ENCODE data around the gene DGKI. TPM values are rescaled to one million over a fixed set of nuclear protein-coding genes. Genes with fewer than 3 reads are reported as not detected.

Gene DGKI
- total RNA-seq, 2 donors from 2014 or later, result 4.4 to 5.9 TPM

DNA sequence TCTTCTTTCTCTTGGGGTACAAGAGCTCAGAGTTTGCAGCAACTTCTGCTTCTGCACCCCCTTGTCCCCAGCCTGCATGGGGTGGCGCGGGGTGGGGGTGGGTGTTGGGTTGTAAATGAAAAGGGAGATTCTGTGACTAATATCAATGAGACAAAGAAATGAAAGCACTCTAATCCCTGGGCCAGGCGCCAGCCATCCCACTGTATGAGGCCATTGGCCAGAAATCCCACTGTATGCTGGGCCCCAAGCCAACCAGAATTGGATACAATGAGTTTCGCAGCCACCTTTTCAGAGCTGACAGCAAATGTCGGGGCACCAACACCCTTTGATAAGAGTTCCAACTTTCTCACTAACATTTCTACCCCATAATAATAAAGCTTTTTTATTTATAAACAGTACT lies 492.4 kb downstream of the DGKI start:
- TF ChIP-seq, protein P1, sequence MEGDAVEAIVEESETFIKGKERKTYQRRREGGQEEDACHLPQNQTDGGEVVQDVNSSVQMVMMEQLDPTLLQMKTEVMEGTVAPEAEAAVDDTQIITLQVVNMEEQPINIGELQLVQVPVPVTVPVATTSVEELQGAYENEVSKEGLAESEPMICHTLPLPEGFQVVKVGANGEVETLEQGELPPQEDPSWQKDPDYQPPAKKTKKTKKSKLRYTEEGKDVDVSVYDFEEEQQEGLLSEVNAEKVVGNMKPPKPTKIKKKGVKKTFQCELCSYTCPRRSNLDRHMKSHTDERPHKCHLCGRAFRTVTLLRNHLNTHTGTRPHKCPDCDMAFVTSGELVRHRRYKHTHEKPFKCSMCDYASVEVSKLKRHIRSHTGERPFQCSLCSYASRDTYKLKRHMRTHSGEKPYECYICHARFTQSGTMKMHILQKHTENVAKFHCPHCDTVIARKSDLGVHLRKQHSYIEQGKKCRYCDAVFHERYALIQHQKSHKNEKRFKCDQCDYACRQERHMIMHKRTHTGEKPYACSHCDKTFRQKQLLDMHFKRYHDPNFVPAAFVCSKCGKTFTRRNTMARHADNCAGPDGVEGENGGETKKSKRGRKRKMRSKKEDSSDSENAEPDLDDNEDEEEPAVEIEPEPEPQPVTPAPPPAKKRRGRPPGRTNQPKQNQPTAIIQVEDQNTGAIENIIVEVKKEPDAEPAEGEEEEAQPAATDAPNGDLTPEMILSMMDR (IDR thresholded peaks at IDR 0.05), result no peak
- Histone ChIP-seq H3K27me3 (no peaks in the 10 kb centered on the region), H3K4me3 (no peak overlapping the region), H3K4me1 (no peaks in the 10 kb centered on the region), H3K36me3 (no peaks in the 10 kb centered on the region), H3K27ac (no peak overlapping the region), H3K9me3 (peaks cover 0 to 2% of the 10 kb centered on the region in 2 donors)
- no peak for DNase-seq (ENCODE audit: low spot score)

DNA sequence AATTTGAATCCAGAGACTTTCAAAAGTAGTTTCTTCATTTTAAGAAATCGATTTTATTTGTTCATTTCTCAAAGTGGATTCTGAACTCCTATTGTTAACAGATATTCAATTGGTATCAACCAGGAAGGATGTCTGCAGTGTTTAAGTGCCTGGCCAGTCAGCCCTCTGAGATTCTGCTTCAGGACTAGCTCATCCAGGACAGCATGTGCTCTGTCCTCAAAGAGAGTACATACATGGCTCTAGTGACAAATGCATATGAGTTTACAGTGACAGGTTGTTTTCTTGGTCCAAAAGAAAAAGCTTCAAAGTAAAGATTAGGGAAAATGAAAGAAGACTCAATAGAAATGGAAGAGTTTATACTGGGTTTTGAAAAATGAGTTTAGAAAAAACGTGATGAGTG lies 494.8 kb downstream of the DGKI start:
- Histone ChIP-seq H3K36me3 (no peaks in the 10 kb centered on the region), H3K4me3 (no peak overlapping the region), H3K27ac (no peak overlapping the region), H3K4me1 (no peaks in the 10 kb centered on the region), H3K9me3 (no peaks in the 10 kb centered on the region), H3K27me3 (no peaks in the 10 kb centered on the region)
- DNase-seq (ENCODE audit: low spot score), result no peak
- TF ChIP-seq, protein P1 (IDR thresholded peaks at IDR 0.05), result no peak

DNA sequence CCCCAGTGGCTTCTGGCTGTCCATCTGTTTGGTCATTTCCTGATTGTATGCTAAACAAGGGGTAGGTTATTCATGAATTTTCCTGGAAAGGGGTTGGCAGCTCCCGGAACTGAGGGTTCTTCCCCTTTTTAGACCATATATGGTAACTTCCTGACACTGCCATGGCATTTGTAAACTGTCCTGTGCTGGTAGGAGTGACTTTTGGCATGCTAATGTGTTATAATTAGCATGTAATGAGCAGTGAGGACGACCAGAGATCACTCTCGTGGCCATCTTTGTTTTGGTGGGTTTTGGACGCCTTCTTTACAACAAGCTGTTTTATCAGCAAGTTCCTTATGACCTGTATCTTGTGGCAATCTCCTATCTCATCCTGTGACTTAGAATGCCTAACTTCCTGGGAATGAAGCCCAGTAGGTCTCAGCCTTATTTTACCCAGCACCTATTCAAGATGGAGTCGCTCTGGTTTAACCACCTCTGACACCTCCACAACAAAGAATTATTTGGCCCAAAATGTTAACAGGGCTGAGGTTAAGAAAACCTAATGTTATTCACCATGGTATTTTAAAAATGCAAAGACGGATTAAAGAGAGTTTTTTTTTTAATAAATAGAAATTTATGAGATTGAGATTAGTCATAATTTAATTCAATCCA lies 500.9 kb downstream of the DGKI start:
- TF ChIP-seq, protein P1 (IDR thresholded peaks at IDR 0.05), result no peak
- Histone ChIP-seq H3K36me3 (no peaks in the 10 kb centered on the region), H3K27me3 (no peaks in the 10 kb centered on the region), H3K4me1 (peaks cover 0 to 10% of the 10 kb centered on the region in 2 donors), H3K27ac (no peak overlapping the region), H3K9me3 (no peaks in the 10 kb centered on the region), H3K4me3 (no peak overlapping the region)
- no peak for DNase-seq (ENCODE audit: low spot score)

DNA sequence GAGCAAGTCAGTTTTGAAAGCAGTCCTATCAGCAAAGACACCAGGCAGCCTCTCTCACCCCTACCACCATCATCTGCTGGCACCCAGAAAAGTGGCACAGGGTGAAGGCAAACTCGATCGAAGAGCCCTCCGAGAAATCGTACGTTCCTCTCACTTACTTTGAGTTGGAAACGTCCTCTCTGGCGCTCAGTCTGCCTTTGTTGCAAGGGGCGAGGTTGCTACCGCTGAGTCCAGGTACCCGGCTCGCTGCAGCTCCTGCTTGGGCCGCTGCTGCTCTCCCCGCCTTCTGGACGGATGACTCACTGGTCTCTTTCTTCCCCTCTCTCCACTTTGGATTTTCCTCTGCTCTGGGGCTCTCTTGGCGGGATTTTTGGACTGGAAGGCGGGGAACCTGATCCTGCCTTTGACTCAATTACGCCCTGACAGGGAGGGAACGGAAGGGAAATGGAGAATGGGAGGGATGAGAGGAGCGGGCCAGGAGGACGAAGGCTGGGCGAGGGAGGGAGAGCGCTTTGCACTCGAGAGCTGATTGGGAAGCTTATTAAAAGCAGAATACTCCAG lies 503.4 kb downstream of the DGKI start, which contains the start of gene PTN:
Gene PTN (minus strand): TSS at position 453 of the 561 bp plus-strand sequence. CDS start 88,760 bp downstream, outside the sequence.
- DNase-seq (ENCODE audit: low spot score), result peak; percentile 70
- Histone ChIP-seq H3K4me3 (peak within 1 kb of the TSS; percentile 24 to 45), H3K27me3 (no peaks in the 10 kb centered on the region), H3K9me3 (no peaks in the 10 kb centered on the region), H3K36me3 (no peaks in the 10 kb centered on the region), H3K4me1 (peaks cover 0 to 10% of the 10 kb centered on the region in 2 donors), H3K27ac (peak within 1 kb of the TSS; percentile 2 to 41)
- TF ChIP-seq, protein P1 (IDR thresholded peaks at IDR 0.05), result no peak

DNA sequence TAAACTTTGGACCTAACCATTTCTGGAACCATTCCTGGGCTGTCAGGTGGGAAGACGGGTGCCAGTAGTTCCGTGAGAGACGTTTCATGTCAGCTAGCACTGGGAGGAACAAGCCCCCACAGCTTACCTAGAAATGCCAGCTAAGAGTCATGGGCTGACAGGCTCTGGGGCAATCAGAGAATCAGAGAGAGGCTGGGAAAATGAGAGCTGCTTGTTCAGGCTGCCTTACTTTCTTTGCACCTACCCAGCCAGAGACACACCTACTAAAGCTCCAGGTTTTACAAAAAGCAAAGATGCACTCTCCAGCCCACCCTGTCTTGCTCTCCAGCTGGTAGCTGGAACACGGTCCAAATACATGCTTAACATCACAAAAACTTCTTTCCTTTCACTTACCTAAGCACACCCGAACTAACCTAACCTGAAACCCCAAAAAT lies 503.9 kb downstream of the DGKI start:
- no peaks in the 10 kb centered on the region for H3K27me3 ChIP-seq
- no peaks in the 10 kb centered on the region for H3K9me3 ChIP-seq
- H3K36me3 ChIP-seq, result no peaks in the 10 kb centered on the region
- no peak for DNase-seq (ENCODE audit: low spot score)
- TF ChIP-seq, protein P1 (IDR thresholded peaks at IDR 0.05), result no peak
- peaks cover 0 to 10% of the 10 kb centered on the region in 2 donors for H3K4me1 ChIP-seq
- peak overlapping the region; percentile 2 to 41 for H3K27ac ChIP-seq
- peak overlapping the region; percentile 24 to 45 for H3K4me3 ChIP-seq
